Epithelial cell of esophagus (primary cell): ENCODE data around the gene MINDY4B.
A peak's percentile ranks its signal among the peaks of the same experiment; 100 is the strongest.

Experiments used
- DNase-seq: peaks from one replicate; pipeline ENCODE4 v3.0.0; 2010; ENCODE audit warnings: low read depth
- H3K4me3 ChIP-seq: 2 replicates; pipeline ENCODE4 v1.5.1; 2011; ENCODE audit warnings: mild to moderate bottlenecking, low read length, control low read depth
- CTCF ChIP-seq: IDR thresholded peaks from 2 replicates; pipeline ENCODE4 v1.5.1; 2011; ENCODE audit warnings: low read depth, mild to moderate bottlenecking, low read length, control low read depth, inconsistent platforms; ENCODE audit not compliant: insufficient read depth; ENCODE audit errors: missing control alignments

Gene MINDY4B

GRCh38 chr3:150840802-150841515 is 64.3 kb downstream of the MINDY4B start:
- no peak for DNase-seq
- no peak overlapping the region for H3K4me3 ChIP-seq
- no peak for TF ChIP-seq CTCF

- no peak for TF ChIP-seq CTCF
- H3K4me3 ChIP-seq, result no peak overlapping the region
- no peak for DNase-seq
Observed at GRCh38 chr3:150830745-150831144, 74.5 kb downstream of the MINDY4B start.

- H3K4me3 ChIP-seq, result no peak overlapping the region
- peak; percentile 15 for DNase-seq
- TF ChIP-seq CTCF, result peak; percentile 31
Observed at GRCh38 chr3:150830094-150830681, 75.1 kb downstream of the MINDY4B start.

GRCh38 chr3:150829408-150829807 is 75.8 kb downstream of the MINDY4B start:
- no peak for TF ChIP-seq CTCF
- no peak for DNase-seq

GRCh38 chr3:150828997-150829396 is 76.2 kb downstream of the MINDY4B start:
- TF ChIP-seq CTCF, result no peak
- no peak for DNase-seq
- H3K4me3 ChIP-seq, result no peak overlapping the region

More at GRCh38 chr3:150829408-150829807, 75.8 kb downstream of the MINDY4B start:
- H3K4me3 ChIP-seq, result no peak overlapping the region

GRCh38 chr3:150828261-150828660 is 77.0 kb downstream of the MINDY4B start:
- no peak for DNase-seq
- no peak for TF ChIP-seq CTCF
- H3K4me3 ChIP-seq, result no peak overlapping the region
